Measurements from ENCODE around the gene ZNRD2. TPM values are rescaled to one million over a fixed set of nuclear protein-coding genes. Genes with fewer than 3 reads are reported as not detected.

Gene ZNRD2
- total and polyA plus RNA-seq, 10 of the 15 experiments (the other 5 are each of a cell fraction or from before 2014, with no cell fraction given) = 7.9 to 111 (median 55.4) TPM

DNA sequence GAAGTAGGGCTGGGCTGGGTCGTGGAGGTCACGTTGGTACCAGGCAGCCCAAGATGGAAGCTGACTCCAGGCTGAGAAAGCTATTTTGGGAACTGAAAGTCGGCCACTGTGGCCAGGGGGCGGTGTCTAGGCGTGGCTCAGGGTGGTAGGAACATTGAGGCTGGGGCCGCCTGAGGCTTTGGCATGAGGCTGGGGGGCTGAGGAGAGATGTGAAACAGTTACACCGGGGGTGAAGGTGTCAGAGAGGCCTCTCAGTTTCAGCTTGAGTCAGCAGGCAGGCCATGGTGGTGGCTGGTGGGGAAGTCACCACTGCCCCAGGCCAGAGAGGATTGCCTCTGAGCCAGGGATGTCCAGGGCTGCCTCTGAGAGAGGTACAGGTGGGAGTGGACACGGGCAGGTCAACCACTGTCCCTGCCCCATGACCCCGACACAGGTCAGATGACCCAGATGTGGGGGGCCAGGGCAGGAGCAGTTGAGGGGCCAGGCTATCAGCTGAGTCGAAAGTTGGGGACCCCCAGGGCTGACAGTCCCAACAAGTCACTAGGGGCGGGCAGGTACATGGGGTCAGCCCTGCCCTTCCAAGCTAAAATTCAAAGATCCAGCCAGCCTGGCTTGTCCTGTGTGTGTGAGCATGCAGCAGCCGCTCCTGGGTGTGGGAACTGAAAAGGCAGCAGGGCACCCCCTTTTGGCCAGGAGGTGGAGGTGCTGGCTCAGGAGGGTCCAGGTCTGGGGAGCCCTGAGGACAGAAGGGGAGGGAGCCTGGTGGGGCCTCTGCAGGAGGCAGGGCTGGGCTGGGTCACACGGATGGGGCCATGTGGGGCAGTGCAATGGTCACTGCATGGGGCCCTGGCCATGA lies 18.1 kb downstream of the ZNRD2 start (continued):
- TF ChIP-seq, protein P1, sequence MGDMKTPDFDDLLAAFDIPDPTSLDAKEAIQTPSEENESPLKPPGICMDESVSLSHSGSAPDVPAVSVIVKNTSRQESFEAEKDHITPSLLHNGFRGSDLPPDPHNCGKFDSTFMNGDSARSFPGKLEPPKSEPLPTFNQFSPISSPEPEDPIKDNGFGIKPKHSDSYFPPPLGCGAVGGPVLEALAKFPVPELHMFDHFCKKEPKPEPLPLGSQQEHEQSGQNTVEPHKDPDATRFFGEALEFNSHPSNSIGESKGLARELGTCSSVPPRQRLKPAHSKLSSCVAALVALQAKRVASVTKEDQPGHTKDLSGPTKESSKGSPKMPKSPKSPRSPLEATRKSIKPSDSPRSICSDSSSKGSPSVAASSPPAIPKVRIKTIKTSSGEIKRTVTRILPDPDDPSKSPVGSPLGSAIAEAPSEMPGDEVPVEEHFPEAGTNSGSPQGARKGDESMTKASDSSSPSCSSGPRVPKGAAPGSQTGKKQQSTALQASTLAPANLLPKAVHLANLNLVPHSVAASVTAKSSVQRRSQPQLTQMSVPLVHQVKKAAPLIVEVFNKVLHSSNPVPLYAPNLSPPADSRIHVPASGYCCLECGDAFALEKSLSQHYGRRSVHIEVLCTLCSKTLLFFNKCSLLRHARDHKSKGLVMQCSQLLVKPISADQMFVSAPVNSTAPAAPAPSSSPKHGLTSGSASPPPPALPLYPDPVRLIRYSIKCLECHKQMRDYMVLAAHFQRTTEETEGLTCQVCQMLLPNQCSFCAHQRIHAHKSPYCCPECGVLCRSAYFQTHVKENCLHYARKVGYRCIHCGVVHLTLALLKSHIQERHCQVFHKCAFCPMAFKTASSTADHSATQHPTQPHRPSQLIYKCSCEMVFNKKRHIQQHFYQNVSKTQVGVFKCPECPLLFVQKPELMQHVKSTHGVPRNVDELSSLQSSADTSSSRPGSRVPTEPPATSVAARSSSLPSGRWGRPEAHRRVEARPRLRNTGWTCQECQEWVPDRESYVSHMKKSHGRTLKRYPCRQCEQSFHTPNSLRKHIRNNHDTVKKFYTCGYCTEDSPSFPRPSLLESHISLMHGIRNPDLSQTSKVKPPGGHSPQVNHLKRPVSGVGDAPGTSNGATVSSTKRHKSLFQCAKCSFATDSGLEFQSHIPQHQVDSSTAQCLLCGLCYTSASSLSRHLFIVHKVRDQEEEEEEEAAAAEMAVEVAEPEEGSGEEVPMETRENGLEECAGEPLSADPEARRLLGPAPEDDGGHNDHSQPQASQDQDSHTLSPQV (IDR thresholded peaks at IDR 0.05) = no peak
- TF ChIP-seq NFYB (IDR thresholded peaks at IDR 0.05; ENCODE audit: insufficient read depth, low read depth, low read length) (no peak), ZNF622 (IDR thresholded peaks at IDR 0.05) (no peak), MXI1 (IDR thresholded peaks at IDR 0.05; ENCODE audit: low read depth, low read length) (peak; percentile 47), TARDBP (IDR thresholded peaks at IDR 0.05; ENCODE audit: borderline replicate concordance) (0 out of 2 replicates have a peak, but pooled peaks have one; percentile 69), SREBF1 (IDR thresholded peaks at IDR 0.05; ENCODE audit: low read length) (no peak), MTA2 (IDR thresholded peaks at IDR 0.05; ENCODE audit: low read depth) (peak; percentile 92), RBBP5 (conservative IDR thresholded peaks at IDR 0.05) (no peak), MYC (IDR thresholded peaks at IDR 0.05; ENCODE audit: insufficient read depth, insufficient read length, insufficient replicate concordance, low read length, severe bottlenecking) (peak; percentile 22), ZNF24 (IDR thresholded peaks at IDR 0.05) (no peak), CHD2 (IDR thresholded peaks at IDR 0.05; ENCODE audit: borderline replicate concordance, low read depth, low read length) (no peak; the same call in 1 of the 2 replicates), MYB (IDR thresholded peaks at IDR 0.05; ENCODE audit: borderline replicate concordance, low read depth, low read length) (peak; percentile 54; the same call in 1 of the 2 replicates), SMAD5 (IDR thresholded peaks at IDR 0.05; ENCODE audit: low read depth) (no peak), CBFB (IDR thresholded peaks at IDR 0.05; ENCODE audit: low read depth) (peak; percentile 89), GABPA (IDR thresholded peaks at IDR 0.05; ENCODE audit: low read depth) (no peak; the same call in 1 of the 2 replicates)
- TF ChIP-seq, protein P2, sequence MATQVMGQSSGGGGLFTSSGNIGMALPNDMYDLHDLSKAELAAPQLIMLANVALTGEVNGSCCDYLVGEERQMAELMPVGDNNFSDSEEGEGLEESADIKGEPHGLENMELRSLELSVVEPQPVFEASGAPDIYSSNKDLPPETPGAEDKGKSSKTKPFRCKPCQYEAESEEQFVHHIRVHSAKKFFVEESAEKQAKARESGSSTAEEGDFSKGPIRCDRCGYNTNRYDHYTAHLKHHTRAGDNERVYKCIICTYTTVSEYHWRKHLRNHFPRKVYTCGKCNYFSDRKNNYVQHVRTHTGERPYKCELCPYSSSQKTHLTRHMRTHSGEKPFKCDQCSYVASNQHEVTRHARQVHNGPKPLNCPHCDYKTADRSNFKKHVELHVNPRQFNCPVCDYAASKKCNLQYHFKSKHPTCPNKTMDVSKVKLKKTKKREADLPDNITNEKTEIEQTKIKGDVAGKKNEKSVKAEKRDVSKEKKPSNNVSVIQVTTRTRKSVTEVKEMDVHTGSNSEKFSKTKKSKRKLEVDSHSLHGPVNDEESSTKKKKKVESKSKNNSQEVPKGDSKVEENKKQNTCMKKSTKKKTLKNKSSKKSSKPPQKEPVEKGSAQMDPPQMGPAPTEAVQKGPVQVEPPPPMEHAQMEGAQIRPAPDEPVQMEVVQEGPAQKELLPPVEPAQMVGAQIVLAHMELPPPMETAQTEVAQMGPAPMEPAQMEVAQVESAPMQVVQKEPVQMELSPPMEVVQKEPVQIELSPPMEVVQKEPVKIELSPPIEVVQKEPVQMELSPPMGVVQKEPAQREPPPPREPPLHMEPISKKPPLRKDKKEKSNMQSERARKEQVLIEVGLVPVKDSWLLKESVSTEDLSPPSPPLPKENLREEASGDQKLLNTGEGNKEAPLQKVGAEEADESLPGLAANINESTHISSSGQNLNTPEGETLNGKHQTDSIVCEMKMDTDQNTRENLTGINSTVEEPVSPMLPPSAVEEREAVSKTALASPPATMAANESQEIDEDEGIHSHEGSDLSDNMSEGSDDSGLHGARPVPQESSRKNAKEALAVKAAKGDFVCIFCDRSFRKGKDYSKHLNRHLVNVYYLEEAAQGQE (IDR thresholded peaks at IDR 0.05; ENCODE audit: low read depth, low read length) = 0 out of 2 replicates have a peak, but pooled peaks have one; percentile 31
- TF ChIP-seq, protein P3, sequence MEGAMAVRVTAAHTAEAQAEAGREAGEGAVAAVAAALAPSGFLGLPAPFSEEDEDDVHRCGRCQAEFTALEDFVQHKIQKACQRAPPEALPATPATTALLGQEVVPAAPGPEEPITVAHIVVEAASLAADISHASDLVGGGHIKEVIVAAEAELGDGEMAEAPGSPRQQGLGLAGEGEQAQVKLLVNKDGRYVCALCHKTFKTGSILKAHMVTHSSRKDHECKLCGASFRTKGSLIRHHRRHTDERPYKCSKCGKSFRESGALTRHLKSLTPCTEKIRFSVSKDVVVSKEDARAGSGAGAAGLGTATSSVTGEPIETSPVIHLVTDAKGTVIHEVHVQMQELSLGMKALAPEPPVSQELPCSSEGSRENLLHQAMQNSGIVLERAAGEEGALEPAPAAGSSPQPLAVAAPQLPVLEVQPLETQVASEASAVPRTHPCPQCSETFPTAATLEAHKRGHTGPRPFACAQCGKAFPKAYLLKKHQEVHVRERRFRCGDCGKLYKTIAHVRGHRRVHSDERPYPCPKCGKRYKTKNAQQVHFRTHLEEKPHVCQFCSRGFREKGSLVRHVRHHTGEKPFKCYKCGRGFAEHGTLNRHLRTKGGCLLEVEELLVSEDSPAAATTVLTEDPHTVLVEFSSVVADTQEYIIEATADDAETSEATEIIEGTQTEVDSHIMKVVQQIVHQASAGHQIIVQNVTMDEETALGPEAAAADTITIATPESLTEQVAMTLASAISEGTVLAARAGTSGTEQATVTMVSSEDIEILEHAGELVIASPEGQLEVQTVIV (IDR thresholded peaks at IDR 0.05; ENCODE audit: borderline replicate concordance, partially characterized antibody) = peak; percentile 21
- TF ChIP-seq, protein P4, sequence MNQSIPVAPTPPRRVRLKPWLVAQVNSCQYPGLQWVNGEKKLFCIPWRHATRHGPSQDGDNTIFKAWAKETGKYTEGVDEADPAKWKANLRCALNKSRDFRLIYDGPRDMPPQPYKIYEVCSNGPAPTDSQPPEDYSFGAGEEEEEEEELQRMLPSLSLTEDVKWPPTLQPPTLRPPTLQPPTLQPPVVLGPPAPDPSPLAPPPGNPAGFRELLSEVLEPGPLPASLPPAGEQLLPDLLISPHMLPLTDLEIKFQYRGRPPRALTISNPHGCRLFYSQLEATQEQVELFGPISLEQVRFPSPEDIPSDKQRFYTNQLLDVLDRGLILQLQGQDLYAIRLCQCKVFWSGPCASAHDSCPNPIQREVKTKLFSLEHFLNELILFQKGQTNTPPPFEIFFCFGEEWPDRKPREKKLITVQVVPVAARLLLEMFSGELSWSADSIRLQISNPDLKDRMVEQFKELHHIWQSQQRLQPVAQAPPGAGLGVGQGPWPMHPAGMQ (IDR thresholded peaks at IDR 0.05; ENCODE audit: borderline replicate concordance) = no peak
